ENCODE data around the gene CANT1. TPM values are rescaled to one million over a fixed set of nuclear protein-coding genes. Genes with fewer than 3 reads are reported as not detected.
A peak's percentile ranks its signal among the peaks of the same experiment; 100 is the strongest.

CANT1 gene
- total and polyA plus RNA-seq, 2 of the 13 experiments (the other 11 are each of a cell fraction or from before 2014, with no cell fraction given): 34.1 to 42.1 TPM

DNA sequence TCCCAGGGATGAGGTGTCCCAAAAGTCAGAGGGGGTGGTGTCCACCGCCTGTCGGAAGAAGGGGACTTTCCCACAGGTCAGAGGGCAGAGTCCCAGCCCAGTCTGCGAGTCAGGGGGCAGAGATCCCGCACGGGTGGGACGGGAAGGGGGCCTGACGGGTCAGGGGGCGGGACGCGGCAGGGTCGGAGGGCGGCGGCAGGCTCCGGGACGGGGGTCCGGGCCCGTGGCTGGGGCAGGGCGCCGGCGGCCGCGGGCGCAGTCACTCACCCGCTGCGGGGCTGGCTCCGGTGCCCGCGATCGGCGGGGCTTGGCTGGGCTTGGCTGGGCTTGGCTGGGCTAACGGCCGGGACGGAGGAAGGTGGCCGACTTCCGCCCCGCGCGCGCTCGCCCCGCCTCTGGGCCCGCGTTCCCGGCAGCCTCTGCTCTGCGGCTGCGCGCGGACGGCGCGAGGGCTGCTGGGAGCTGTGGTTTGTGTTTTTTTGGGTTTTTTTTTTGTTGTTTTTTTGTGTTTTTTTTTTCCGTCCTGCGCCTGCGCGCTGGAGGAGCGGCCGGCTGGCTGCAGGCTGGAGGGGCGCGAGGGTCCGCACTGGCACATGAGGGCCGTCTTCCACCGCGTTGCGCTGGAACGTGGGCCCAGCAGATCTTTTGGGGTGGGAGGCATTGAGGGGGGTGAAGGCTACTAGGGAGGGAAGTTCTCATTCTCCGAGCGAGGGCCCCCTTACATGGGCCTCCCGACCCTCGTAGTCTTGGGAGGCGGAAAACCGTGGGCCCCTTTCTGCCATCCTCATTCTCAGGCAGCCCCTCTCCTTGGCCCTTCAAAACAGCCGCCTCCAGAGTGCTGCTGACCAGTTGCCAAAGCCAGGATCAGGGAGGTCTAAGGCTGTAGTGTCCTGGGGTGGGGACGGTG, at the start of gene CANT1 (continued):
- TF ChIP-seq, protein P1, sequence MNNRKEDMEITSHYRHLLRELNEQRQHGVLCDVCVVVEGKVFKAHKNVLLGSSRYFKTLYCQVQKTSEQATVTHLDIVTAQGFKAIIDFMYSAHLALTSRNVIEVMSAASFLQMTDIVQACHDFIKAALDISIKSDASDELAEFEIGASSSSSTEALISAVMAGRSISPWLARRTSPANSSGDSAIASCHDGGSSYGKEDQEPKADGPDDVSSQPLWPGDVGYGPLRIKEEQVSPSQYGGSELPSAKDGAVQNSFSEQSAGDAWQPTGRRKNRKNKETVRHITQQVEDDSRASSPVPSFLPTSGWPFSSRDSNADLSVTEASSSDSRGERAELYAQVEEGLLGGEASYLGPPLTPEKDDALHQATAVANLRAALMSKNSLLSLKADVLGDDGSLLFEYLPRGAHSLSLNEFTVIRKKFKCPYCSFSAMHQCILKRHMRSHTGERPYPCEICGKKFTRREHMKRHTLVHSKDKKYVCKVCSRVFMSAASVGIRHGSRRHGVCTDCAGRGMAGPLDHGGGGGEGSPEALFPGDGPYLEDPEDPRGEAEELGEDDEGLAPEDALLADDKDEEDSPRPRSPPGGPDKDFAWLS (CRISPR knock-in tag; IDR thresholded peaks at IDR 0.05; ENCODE audit: borderline replicate concordance): no peak
- TF ChIP-seq ZFYVE20 (CRISPR knock-in tag; IDR thresholded peaks at IDR 0.05; ENCODE audit: borderline replicate concordance, low read depth) (no peak), ZNF282 (IDR thresholded peaks at IDR 0.05; ENCODE audit: partially characterized antibody) (no peak), CBX5 (CRISPR knock-in tag; IDR thresholded peaks at IDR 0.05; ENCODE audit: borderline replicate concordance) (peak; percentile 72; the same call in 1 of the 2 replicates), MLLT10 (CRISPR knock-in tag; IDR thresholded peaks at IDR 0.05) (no peak), ZNF17 (CRISPR knock-in tag; IDR thresholded peaks at IDR 0.05) (no peak), PHB2 (IDR thresholded peaks at IDR 0.05; ENCODE audit: partially characterized antibody) (no peak), ZNF614 (CRISPR knock-in tag; IDR thresholded peaks at IDR 0.05; ENCODE audit: borderline replicate concordance) (peak; percentile 70), TGIF2 (CRISPR knock-in tag; IDR thresholded peaks at IDR 0.05) (peak; percentile 32; the same call in 1 of the 2 replicates), ZNF772 (CRISPR knock-in tag; IDR thresholded peaks at IDR 0.05) (peak; percentile 71), SIX1 (CRISPR knock-in tag; IDR thresholded peaks at IDR 0.05; ENCODE audit: borderline replicate concordance) (no peak), NBN (conservative IDR thresholded peaks at IDR 0.05) (no peak), ZNF879 (CRISPR knock-in tag; IDR thresholded peaks at IDR 0.05) (no peak), POLR2AphosphoS5 (IDR thresholded peaks at IDR 0.05; ENCODE audit: low read depth, low read length) (peak; percentile 90), SIN3B (IDR thresholded peaks at IDR 0.05; ENCODE audit: low read length) (no peak), RELA (CRISPR knock-in tag; IDR thresholded peaks at IDR 0.05) (no peak), ISX (CRISPR knock-in tag; conservative IDR thresholded peaks at IDR 0.05) (no peak), ZNF746 (CRISPR knock-in tag; IDR thresholded peaks at IDR 0.05) (no peak), NFIB (CRISPR knock-in tag; IDR thresholded peaks at IDR 0.05; ENCODE audit: borderline replicate concordance) (no peak), PAF1 (CRISPR knock-in tag; IDR thresholded peaks at IDR 0.05) (no peak), BRCA1 (CRISPR knock-in tag; IDR thresholded peaks at IDR 0.05) (no peak)
- TF ChIP-seq, protein P2, sequence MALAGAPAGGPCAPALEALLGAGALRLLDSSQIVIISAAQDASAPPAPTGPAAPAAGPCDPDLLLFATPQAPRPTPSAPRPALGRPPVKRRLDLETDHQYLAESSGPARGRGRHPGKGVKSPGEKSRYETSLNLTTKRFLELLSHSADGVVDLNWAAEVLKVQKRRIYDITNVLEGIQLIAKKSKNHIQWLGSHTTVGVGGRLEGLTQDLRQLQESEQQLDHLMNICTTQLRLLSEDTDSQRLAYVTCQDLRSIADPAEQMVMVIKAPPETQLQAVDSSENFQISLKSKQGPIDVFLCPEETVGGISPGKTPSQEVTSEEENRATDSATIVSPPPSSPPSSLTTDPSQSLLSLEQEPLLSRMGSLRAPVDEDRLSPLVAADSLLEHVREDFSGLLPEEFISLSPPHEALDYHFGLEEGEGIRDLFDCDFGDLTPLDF (CRISPR knock-in tag; IDR thresholded peaks at IDR 0.05): peak; percentile 85
- TF ChIP-seq, protein P3, sequence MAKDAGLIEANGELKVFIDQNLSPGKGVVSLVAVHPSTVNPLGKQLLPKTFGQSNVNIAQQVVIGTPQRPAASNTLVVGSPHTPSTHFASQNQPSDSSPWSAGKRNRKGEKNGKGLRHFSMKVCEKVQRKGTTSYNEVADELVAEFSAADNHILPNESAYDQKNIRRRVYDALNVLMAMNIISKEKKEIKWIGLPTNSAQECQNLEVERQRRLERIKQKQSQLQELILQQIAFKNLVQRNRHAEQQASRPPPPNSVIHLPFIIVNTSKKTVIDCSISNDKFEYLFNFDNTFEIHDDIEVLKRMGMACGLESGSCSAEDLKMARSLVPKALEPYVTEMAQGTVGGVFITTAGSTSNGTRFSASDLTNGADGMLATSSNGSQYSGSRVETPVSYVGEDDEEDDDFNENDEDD (CRISPR knock-in tag; IDR thresholded peaks at IDR 0.05; ENCODE audit: borderline replicate concordance): peak; percentile 90; the same call in 1 of the 2 replicates
- TF ChIP-seq, protein P4, sequence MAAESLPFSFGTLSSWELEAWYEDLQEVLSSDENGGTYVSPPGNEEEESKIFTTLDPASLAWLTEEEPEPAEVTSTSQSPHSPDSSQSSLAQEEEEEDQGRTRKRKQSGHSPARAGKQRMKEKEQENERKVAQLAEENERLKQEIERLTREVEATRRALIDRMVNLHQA (CRISPR knock-in tag; IDR thresholded peaks at IDR 0.05): no peak
- TF ChIP-seq, protein P5, sequence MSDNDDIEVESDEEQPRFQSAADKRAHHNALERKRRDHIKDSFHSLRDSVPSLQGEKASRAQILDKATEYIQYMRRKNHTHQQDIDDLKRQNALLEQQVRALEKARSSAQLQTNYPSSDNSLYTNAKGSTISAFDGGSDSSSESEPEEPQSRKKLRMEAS (IDR thresholded peaks at IDR 0.05): peak; percentile 80; the same call in 1 of the 2 replicates
- TF ChIP-seq, protein P6, sequence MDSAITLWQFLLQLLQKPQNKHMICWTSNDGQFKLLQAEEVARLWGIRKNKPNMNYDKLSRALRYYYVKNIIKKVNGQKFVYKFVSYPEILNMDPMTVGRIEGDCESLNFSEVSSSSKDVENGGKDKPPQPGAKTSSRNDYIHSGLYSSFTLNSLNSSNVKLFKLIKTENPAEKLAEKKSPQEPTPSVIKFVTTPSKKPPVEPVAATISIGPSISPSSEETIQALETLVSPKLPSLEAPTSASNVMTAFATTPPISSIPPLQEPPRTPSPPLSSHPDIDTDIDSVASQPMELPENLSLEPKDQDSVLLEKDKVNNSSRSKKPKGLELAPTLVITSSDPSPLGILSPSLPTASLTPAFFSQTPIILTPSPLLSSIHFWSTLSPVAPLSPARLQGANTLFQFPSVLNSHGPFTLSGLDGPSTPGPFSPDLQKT (CRISPR knock-in tag; IDR thresholded peaks at IDR 0.05; ENCODE audit: borderline replicate concordance): no peak
